GM12873 (cell line): ENCODE measurements around the gene ADGRL3.

ENCODE experiments used
- TF ChIP-seq, protein P1 (sequence below): IDR thresholded peaks from 2 replicates; pipeline ENCODE4 v1.5.1; 2012; ENCODE audit warnings: low read depth, mild to moderate bottlenecking, moderate library complexity, low read length, control low read depth; ENCODE audit not compliant: insufficient read depth; ENCODE audit errors: missing control alignments

The ADGRL3 gene

DNA sequence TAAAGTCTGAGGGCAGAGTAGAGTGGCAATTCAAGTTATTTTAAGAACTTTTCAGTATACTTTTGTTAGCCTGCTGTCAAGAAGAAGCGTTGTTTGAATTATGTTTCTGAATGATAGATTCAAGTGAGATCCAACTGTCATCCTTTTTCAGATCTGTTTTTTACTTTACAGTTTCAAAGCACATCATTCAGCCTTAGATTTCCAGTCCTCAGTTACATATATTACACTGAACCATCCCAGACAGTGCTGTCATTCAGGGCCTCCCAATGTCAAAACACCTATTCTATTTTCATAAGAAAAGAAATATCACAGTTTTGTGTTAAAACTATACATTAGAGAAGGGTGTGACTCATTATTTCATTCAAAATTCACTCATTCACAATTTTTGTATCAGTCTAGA lies 856.9 kb downstream of the ADGRL3 start:
- TF ChIP-seq, protein P1, sequence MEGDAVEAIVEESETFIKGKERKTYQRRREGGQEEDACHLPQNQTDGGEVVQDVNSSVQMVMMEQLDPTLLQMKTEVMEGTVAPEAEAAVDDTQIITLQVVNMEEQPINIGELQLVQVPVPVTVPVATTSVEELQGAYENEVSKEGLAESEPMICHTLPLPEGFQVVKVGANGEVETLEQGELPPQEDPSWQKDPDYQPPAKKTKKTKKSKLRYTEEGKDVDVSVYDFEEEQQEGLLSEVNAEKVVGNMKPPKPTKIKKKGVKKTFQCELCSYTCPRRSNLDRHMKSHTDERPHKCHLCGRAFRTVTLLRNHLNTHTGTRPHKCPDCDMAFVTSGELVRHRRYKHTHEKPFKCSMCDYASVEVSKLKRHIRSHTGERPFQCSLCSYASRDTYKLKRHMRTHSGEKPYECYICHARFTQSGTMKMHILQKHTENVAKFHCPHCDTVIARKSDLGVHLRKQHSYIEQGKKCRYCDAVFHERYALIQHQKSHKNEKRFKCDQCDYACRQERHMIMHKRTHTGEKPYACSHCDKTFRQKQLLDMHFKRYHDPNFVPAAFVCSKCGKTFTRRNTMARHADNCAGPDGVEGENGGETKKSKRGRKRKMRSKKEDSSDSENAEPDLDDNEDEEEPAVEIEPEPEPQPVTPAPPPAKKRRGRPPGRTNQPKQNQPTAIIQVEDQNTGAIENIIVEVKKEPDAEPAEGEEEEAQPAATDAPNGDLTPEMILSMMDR: no peak

DNA sequence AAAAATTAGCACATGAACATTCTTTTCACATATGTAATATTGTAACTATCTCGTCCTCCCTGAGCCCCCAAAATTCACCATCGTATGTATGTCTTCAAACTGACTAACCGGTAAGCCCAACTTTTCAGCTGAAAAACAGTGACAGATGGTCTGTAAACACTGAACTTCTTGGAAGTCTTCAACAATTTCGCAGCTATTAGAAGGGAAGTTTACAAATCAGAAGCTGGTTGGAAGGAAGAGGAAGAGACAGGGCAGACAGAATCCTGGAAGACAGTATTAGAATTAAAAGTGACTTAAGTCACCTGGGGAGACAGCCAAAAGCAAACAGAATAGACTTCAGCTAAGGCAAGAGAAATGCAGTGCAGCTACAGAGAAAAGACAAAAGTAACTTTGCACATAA lies 858.4 kb downstream of the ADGRL3 start:
- TF ChIP-seq, protein P1: no peak

DNA sequence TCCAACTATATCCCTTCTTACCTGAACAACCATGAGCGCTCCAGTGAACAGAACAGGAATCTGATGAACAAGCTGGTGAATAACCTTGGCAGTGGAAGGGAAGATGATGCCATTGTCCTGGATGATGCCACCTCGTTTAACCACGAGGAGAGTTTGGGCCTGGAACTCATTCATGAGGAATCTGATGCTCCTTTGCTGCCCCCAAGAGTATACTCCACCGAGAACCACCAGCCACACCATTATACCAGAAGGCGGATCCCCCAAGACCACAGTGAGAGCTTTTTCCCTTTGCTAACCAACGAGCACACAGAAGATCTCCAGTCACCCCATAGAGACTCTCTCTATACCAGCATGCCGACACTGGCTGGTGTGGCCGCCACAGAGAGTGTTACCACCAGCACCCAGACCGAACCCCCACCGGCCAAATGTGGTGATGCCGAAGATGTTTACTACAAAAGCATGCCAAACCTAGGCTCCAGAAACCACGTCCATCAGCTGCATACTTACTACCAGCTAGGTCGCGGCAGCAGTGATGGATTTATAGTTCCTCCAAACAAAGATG lies 870.2 kb downstream of the ADGRL3 start:
- TF ChIP-seq, protein P1: no peak

DNA sequence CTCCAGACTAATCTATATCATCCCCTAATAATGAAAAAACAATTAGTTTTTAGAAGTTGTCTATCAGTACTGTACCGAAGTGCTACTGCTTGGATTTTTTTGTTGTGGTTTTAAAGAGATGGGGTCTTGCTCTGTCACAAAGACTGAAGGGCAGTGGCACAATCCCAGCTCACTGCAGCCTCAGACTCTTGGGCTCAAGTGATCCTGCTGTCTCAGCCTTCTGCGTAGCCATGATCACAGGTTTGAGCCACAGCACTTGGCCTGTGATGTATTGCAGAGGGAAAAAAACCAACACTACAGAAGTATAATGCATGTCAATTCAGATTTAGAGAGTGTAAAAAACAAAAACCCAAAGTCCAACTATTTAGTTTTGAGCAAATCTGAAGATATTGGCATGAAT lies 875.0 kb downstream of the ADGRL3 start:
- TF ChIP-seq, protein P1: no peak

DNA sequence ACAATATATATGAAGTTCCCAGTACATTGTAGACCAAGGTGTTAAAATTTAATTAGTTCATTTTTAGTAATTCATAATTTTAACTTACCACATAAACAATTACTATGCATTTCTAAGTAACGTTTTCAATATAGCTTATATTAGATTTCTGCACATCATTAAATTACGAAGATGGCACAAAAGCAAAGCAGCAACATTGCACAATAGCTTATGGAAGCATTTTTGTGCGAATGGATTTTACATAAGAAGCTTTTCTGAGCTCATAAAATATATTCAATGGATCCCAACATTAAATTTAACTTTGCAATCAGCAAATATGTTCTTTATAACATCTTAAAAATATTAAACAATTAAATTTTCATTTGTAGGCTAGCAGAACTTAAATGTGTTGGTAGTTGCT lies 875.4 kb downstream of the ADGRL3 start:
- TF ChIP-seq, protein P1: no peak

DNA sequence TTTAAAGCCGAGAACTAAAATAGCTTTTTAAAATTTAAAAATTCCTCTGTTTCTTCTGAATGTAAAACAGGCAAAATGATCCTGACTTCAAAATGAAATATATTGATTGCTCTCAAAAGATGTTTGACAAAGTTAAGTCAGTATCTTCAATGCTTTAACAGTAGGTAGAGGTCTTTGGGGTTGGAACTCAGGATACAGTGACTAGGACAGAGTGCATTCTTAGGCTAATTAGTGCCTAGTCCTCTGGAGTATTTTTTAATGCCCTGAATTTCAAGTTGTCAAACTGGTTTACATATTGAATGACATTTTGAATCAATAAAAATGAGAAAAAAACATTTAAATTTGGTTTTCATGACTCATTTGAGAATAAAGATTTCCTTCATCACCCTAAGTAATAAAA lies 877.3 kb downstream of the ADGRL3 start:
- TF ChIP-seq, protein P1: no peak

DNA sequence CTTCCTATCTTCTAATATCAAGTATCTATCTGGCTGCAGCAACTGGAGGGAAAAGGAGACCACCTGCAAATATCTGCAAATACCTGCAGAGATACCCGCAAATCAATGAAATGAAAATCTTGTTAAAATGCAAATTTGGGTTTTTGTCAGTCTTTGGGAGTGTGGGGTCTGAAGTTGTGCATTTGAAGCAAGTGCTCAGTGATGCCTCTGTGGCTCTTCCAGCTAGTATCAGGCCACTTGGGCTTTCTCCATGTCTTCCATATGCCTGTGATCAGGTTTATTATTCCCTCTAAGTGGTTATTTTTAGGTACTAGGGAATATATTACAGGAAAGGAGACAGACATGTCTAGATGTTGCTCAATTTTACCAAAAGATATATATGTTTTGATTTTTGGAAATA lies 880.3 kb downstream of the ADGRL3 start:
- TF ChIP-seq, protein P1: no peak
